HT-29 (cell line): ENCODE data around the gene IFT52. TPM values are rescaled to one million over a fixed set of nuclear protein-coding genes. Genes with fewer than 3 reads are reported as not detected.
"Not testable (repeated sequence)": the region's sequence is repeated elsewhere in the genome, so short reads cannot be mapped to it uniquely, and the experiment has no call there.

ENCODE experiments used
- DNase-seq: peaks from one replicate; pipeline ENCODE4 v3.0.0-alpha.2; 2015; ENCODE audit warnings: low spot score
- total RNA-seq: library from RNA; depleted of rRNA; stranded (reverse); fragments of >200 nt; shearing (Covaris generic); gene quantifications from 2 replicates; pipeline ENCODE4 v1.2.3, GENCODE V29; 2014

Gene IFT52
- total RNA-seq, 1 experiment from 2014 or later: 19.9 TPM

DNA sequence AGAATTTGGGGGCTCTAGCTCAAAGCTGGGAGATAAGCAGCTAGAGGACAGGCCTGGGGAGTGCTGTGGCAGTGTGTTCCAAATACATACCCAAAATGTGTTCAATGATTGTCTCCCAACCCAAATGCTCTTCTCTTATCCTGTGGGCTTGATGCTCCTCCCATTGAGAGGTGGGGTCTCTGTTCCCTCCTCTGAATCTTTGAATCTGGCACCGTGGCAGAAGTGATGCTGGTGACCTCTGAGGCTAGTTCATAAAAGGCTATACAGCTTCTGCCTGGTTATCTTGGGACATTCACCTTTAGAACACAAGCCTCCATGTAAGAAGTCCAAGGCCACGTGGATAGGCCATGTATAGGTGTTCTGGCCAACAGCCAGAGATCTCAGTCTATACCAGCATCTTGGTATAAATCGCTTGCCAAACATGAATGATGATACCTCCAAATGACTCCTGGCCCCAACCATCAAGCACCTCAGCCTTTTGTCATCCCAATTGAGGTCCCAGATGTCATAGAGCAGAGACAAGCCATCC, 60.3 kb downstream of the IFT52 start:
- DNase-seq: no peak

DNA sequence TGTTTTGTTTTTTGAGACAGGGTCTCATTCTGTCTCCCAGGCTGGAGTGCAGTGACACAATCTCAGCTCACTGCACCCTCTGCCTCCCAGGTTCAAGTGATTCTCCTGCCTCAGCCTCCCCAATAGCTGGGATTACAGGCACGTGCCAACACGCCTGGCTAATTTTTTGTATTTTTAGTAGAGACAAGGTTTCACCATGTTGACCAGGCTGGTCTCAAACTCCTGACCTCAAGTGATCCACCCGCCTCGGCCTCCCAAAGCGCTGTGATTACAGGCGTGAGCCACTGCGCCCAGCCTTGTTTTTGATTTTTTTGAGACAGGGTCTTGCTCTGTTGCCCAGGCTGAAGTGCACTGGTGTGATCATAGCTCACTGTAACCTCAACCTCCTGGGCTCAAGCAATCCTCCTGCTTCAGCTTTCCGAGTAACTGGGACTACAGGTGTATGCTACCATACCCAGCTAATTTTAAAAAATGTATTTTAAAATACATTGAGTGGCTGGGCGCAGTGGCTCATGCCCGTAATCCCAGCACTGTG, 61.0 kb downstream of the IFT52 start:
- not testable (repeated sequence) for DNase-seq

DNA sequence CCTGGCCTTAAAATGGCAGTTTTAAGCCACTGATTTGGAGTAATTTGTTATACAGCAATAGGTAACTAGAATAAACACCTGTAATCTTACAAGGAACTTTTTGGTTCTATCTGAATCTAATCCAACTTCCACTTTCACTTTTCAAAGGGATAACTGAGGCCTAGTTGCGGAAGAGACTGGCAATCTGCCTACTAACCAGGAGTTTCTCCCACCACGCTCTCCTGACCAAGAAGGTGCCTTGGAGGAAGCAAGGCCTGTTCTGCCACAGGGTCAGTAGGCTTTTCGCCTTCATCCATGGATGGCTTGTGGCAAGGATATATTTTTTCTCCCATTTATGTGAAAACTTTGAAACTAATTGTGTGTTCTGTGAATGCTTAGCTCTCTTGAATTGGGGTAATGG, 63.2 kb downstream of the IFT52 start:
- no peak for DNase-seq

DNA sequence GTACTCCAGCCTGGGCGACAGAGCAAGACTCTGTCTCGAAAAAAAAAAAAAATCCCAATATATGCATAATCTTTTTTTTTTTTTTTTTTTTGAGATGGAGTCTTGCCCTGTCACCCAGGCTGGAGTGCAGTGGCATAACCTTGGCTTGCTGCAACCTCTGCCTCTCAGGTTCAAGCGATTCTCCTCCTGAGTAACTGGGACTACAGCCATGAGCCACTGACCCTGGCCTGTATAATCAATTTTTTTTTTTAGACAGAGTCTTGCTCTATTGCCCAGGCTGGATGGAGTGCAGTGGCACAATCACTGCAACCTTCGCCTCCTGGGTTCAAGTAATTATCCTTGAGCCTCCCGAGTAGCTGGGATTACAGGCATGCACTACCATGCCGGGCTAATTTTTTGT, 64.4 kb downstream of the IFT52 start:
- DNase-seq: not testable (repeated sequence)

DNA sequence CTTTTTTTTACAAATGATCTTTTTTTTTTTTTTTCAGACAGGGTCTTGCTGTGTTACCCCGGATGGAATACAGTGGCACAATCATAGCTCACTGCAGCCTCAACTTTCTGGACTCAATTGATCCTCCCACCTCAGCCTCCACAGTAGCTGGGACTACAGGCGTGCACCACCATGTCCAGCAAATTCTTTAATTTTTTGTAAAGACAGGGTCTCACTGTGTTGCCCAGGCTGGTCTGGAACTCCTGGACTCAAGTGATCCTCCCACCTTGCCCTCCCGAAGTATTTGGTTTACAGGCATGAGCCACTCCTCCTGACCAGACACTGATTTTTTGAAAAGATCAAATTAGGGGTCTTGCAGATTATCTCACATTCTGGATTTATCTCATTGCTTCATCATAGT, 65.2 kb downstream of the IFT52 start:
- DNase-seq: no peak

DNA sequence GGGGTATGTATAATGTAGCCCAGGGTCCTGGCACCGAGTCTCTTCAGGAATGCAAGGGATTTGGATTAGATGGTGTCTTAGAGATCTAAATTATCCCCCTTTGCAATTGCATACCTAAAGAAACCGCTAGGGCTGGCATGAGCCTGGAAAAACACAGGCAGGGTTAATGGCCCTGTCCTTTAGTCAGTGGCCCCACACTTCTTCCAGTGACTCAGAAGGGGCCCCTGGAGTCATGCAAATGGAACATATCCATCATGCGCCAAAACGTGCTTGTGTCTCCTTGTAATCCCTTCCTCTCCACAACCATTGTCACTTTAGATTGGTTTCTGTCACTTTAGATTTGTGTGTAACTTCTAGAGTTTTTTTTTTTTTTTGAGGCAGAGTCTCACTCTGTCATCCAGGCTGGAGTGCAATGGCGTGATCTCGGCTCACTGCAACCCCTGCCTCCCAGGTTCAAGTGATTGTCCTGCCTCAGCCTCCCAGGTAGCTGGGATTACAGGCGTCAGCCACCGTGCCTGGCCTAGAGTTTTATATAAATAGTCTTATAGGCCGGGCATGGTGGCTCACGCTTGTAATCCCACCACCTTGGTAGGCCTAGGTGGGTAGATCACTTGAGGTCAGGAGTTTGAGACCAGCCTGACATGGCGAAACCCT, 67.5 kb downstream of the IFT52 start:
- DNase-seq: peak; percentile 64

DNA sequence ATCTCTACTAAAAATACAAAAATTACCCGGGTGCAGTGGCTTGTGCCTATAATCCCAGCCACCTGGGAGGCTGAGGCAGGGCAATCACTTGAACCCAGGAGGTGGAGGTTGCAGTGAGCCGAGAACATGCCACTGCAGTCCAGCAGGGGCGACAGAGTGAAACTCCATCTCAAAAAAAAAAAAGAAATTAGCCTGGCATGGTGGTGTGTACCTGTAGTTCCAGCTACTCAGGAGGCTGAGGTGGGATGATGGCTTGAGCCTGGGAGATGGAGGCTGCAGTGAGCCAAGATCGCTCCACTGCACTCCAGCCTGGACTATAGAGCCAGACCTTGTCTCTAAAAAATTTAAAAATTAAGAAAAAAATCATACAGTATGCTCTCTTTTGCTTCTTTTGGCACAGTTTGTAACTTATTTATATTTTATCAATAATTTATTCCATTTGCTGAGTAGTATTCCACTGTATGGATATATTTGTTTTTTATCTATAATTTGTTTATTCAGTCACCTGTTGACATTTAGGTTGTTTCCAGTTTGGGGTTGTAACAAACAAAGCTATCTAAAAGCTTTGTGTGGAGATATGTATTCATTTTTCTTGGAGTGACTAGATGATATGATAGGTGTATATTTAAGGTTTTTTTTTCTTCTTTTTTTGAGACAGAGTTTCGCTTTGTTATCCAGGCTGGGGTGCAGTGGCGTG, 68.1 kb downstream of the IFT52 start:
- DNase-seq: no peak

DNA sequence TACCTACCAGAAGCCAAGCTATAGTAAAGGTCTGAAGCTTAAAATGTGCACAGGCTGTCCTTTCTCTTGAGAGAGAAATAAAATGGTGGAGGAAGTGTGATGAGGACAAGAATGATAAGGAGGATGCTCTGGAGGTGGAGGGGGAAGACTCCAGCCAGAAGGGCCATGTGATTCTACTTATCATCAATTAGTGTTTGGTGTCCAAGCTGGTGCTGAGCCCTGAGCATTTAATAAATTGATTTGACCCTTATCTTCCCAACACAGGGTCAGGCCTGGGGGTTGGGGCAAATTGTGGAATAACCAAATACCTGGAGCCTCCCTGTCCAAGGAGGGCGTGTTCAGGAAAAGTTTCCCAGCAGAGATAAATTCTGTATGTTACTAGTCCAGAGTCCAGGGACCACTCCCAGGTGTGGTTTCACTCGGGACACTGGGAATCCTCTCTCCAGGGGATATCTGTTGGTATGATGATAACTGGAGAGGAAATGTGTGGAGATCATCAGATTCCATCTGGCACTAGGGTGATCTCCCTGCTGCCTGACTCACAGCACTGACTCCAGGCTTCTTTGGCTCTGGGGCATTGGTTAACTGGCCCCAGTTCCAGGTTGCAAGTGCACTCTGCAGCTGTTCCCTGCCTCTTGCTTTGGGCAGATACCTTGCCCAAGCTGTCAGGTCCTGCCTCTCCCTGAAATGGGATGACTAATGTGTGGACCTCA, 72.4 kb downstream of the IFT52 start:
- no peak for DNase-seq

DNA sequence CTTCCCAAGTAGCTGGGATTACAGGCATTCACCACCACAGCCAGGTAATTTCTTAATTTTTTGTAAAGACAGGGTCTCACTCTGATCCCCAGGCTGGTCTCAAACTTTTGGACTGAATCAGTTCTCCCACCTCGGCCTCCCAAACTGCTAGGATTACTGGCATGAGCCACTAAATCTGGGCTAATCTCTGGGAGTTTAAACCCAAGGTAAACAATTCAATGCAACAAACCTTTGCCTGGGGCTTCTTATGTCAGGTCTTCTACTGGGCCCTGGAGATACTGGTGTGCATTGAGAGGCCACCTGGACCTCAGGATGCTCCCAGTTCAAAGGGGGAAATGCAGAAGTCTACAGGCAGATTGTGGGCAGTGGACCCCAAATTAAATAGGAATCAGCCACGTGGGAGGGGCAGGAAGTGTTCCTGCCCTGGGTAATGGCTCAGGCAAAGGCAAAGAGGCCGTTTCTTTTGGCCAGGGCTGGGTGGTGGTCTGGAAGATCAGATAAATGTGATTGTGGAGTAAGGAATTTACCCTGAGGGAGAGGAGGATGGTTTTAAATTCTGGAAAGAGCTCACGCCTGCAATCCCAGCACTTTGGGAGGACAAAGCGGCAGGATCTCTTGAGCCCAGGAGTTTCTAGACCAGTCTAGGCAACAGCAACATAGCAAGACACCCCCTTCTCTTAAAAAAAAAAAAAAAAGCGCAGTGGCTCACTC, 74.9 kb downstream of the IFT52 start:
- no peak for DNase-seq

DNA sequence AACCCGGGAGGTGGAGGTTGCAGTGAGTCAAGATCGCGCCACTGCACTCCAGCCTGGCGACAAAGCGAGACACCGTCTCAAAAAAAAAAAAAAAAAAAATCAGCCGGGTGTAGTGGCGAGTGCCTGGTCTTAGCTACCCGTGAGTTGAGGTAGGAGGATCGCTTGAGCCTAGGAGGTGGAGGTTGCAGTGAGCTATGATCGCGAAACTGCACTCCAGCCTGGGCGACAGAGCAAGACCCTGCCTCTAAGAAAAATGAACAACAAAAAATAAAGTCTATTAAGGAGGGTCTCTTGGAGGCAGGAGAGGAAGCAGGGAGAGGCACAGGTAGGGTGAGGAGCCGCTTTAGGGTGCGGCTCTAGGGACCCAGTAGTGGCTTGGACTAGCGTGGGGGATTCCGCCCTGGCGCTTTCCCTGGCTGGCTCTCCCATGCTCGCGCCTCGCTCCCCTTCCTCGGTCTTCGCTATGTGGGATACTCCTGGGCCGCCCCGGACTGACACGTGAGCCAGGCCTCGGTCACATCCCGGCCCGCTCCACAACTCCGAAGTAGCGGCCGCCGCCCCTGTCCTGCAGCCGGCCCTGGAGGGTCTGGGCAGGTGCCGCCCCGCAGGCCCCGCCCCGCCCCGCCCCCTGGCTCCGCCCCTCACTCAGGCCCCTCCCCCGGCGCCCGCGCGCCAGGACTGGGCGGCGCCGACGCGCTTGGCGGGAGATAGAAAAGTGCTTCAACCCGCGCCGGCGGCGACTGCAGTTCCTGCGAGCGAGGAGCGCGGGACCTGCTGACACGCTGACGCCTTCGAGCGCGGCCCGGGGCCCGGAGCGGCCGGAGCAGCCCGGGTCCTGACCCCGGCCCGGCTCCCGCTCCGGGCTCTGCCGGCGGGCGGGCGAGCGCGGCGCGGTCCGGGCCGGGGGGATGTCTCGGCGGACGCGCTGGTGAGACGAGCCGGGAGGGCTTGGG, 75.9 kb downstream of the IFT52 start, which contains the start of gene MYBL2:
TSS of gene MYBL2 (plus strand) at position 739 of the 953 bp plus-strand sequence. CDS start at position 909, 170 bp downstream.
- peak; percentile 81 for DNase-seq

DNA sequence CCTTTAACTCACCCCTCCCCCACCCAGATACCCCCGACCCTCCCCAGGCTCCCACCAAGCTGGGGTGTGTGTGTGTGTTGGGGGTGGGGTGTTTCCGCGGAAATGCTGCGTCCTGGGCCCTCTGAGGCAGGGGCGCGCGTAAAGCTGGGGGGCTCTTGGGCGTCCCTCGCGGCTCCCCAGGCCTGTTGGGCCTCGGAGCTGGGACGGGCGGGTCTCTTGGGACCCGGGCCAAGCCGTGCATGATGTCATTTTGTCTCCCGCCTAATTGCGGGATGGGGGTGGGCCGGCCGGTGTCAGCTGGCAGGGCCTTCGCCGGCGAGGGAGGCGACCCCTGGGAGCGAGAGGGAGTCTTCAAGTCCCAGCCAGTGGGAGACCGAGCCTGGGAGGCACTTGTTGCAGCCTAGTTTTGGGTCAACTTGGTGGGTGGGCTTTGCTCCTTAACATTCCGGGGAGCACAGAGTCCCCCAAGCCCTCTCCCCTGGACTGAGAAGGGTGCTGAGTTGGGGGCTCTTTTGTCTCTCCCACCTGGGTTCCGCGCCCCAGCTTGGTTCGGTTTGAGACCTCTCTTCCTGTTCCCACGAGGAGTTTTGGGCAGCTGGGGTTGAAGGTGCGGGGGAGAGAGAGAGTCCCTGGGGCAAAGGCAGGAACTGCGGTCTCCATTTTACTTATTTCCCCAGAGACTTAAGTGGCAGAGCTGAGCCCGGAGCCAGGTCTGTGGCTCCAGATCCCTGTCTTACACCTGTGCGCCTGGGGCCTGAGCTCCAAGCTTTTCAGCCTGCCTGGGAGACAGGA, 76.8 kb downstream of the IFT52 start:
- peak; percentile 37 for DNase-seq

DNA sequence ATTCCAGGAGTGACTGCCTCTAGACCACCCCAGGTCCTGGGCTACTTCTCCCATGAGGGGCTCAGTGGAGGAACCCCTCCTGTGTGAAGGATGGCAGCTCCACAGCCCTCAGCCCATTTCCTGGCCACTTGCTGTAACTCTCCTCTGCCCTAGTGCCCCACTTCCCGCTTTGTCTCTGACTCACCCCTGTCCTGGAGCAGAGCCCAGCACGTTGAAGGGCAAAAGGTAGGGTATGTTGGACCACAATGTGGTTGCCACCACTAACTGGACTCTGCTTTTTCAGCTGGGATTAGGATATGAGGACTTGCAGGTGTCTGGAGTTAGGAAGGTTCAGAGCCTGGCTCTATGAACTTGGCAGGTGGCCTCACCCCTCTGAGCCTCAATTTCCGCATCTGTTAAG, 78.6 kb downstream of the IFT52 start:
- peak; percentile 70 for DNase-seq

DNA sequence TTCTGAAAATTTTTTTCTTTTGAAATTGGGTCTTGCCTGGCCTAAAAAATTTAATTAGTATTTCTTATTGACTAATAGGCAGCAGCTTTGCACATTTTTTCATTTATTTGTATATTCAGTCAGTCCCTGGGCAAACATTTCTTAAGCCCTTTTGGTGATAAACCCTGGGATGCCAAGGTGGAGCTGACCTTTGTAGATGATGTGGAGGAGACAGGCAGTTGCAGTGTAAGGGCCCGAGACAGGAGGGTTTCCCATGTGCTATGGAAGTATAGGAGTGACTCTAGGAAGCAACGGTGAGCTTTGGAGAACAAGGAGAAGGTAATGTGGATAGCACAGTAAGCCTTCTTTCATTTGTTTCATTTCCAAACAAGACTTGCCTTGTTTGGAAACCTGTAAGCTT, 79.7 kb downstream of the IFT52 start:
- DNase-seq: no peak

DNA sequence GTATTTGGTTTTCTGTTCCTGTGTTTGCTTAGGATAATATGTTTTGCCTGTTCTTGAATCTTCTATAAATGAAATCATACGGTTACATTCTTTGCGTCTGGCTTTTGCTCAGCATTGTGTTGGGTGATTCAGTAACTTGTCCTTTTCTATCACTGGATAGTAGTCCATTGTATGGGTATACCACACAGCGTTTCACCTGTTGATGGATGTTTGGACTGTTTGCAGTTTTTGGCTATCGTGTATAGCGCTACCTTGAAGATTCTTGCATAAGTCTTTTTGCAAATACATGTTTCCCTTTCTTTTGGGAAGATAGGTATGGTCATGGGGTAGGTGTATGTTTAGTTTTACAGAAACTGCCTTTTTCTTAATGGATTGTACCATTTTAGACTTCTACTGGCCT, 85.6 kb downstream of the IFT52 start:
- DNase-seq: no peak

DNA sequence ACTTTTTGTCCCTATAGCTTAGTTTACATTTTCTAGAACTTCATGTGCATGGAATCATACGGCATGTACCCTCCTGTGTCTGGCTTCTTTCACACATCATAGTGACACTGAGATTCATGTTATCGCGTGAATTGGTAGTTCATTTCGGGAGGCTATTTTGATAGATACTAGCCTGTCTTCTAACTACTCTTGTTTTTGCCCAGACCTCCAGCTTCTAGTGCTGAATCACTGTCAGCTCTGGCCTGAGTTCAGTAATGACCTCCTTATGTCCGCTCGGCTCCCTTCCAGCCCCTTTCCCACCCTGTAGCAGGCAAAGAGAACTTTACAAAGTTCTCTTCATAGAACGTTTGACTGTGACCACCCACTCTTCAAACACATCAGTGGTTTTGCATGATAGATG, 90.2 kb downstream of the IFT52 start:
- DNase-seq: no peak

DNA sequence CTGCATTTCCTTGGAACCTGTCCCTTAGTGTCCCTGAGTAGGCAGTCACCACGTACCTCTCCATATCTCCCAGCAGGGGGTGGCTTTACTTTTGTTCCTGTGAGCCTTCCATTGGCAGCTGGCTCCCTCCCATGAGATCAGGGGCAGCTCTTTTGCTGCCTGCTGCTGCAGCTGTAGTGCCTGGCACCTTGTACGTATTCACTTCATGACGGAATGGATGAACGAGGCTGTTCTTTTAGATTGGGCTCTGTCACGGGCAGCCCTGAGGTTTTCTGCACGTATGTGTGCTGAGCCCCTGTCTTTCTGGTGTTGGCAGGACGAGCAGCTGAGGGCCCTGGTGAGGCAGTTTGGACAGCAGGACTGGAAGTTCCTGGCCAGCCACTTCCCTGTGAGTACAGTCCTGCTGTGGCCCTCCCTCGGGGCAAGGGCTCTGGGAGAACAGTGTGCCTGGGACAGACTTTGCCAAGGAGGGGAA, 90.8 kb downstream of the IFT52 start:
- peak; percentile 36 for DNase-seq

DNA sequence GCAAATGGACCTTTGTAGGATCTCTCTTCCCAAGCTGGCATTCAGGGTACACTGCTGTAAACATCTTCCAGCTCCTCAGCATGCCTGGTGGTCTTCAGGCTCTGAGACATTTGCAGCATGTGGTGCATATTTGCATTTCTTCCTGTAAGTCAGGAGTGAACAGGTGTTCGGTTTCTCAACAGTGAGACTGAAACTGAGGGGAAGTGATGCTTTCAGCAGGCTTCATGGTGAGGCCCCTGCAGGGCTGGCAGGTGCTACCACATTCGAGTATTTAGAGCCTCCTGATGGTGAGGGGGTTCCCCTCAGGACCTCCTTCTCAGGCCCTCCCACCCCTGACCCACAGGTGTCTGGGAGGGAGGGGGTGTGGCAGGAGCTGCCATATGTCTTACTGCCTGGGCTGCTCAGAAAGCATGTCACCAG, 91.3 kb downstream of the IFT52 start:
- no peak for DNase-seq

DNA sequence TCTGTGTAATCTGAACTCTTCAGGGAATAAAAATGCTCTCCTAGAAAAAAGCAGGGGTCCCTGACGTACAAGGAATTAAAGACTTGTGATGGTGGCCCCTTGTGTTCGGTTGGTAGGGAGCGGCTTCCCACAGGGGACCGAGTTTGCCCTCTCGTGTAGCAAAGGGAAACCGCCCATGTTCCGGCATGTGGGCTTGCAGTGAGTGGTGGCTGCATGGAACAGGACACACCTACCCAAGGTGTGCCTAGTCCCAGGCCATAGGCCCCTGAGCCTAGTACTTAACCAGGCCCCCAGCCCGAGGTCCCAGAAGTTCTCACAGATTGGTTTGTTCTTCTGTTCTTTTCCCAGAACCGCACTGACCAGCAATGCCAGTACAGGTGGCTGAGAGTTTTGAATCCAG, 91.7 kb downstream of the IFT52 start:
- no peak for DNase-seq

DNA sequence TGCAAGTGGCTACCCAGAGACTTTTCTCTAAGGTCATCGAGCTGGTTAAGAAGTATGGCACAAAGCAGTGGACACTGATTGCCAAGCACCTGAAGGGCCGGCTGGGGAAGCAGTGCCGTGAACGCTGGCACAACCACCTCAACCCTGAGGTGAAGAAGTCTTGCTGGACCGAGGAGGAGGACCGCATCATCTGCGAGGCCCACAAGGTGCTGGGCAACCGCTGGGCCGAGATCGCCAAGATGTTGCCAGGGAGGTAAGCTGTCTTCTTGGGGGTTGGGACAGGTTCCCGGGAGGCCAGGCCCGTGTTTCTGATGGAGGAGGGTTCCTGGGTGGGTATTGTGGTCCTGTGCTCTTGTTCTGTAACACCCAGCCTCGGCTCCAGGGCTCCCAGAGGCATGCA, 96.1 kb downstream of the IFT52 start:
- DNase-seq: no peak
